HG02588 (cell line): Measurements from ENCODE around the gene CCNO.

Experiments
- ATAC-seq: cut with Tn5 transposase; IDR thresholded peaks from one replicate; pipeline ENCODE4 v1.9.1; 2021; ENCODE audit warnings: mild to moderate bottlenecking, moderate library complexity; ENCODE audit not compliant: unreplicated experiment

CCNO gene

GRCh38 chr5:55232985-55233928, at the start of gene CCNO:
Gene CCNO, minus strand, starts transcription at chr5:55233608. Its CDS starts 85 bp downstream, at chr5:55233523.
- ATAC-seq = peak; percentile 59

GRCh38 chr5:55278778-55279177, 45.4 kb upstream of the CCNO start:
- ATAC-seq = no peak

GRCh38 chr5:55276771-55277170, 43.4 kb upstream of the CCNO start:
- no peak for ATAC-seq

- no peak for ATAC-seq
Observed at GRCh38 chr5:55258339-55258738, 24.9 kb upstream of the CCNO start.

- no peak for ATAC-seq
Observed at GRCh38 chr5:55254802-55255201, 21.4 kb upstream of the CCNO start.

- ATAC-seq = no peak
Observed at GRCh38 chr5:55250064-55250463, 16.7 kb upstream of the CCNO start.

GRCh38 chr5:55241746-55242145, 8.3 kb upstream of the CCNO start:
- no peak for ATAC-seq

GRCh38 chr5:55236800-55237199, 3.4 kb upstream of the CCNO start:
- ATAC-seq = no peak

- ATAC-seq = no peak
Observed at GRCh38 chr5:55234121-55234700, 803 bp upstream of the CCNO start.

- no peak for ATAC-seq
Observed at GRCh38 chr5:55232271-55232984, 980 bp downstream of the CCNO start.

- ATAC-seq = no peak
Observed at GRCh38 chr5:55231919-55232270, 1.5 kb downstream of the CCNO start.

- ATAC-seq = no peak
Observed at GRCh38 chr5:55231029-55231918, 2.1 kb downstream of the CCNO start.

GRCh38 chr5:55230086-55230629, 3.2 kb downstream of the CCNO start:
- ATAC-seq = no peak

GRCh38 chr5:55227664-55228430, 5.6 kb downstream of the CCNO start:
- ATAC-seq = no peak

GRCh38 chr5:55226934-55227663, 6.3 kb downstream of the CCNO start, which contains the start of gene MCIDAS:
Gene MCIDAS, minus strand, starts transcription at chr5:55227315. Its CDS starts 177 bp downstream, at chr5:55227138.
- peak; percentile 43 for ATAC-seq

- ATAC-seq = peak; percentile 45
Observed at GRCh38 chr5:55226027-55226933, 7.1 kb downstream of the CCNO start.

GRCh38 chr5:55225346-55225745, 8.1 kb downstream of the CCNO start:
- no peak for ATAC-seq

- ATAC-seq = no peak
Observed at GRCh38 chr5:55223812-55224240, 9.6 kb downstream of the CCNO start.
